Measurements from ENCODE around the gene ERCC1. TPM values are rescaled to one million over a fixed set of nuclear protein-coding genes. Genes with fewer than 3 reads are reported as not detected.
A peak's percentile ranks its signal among the peaks of the same experiment; 100 is the strongest.

The ERCC1 gene
- total RNA-seq, 1 experiment from 2014 or later, result 159 TPM

GRCh38 chr19:45406226-45407090 lies 17.3 kb downstream of the ERCC1 start, which contains the start of gene POLR1G:
Gene POLR1G (plus strand): TSS chr19:45406644. CDS start chr19:45406697, 53 bp downstream.
- peak; percentile 99 for DNase-seq (ENCODE audit: low spot score)

- peak; percentile 99 for DNase-seq (ENCODE audit: low spot score)
Observed at GRCh38 chr19:45405435-45406225, 18.1 kb downstream of the ERCC1 start.

- peak; percentile 99 for DNase-seq (ENCODE audit: low spot score)
Observed at GRCh38 chr19:45404557-45405434, 18.9 kb downstream of the ERCC1 start, which contains the start of gene PPP1R13L. Gene PPP1R13L (minus strand): TSS chr19:45405069. CDS start chr19:45398318, 6,751 bp downstream.

- peak; percentile 95 for DNase-seq (ENCODE audit: low spot score)
Observed at GRCh38 chr19:45403781-45404556, 19.7 kb downstream of the ERCC1 start.

- no peak for DNase-seq (ENCODE audit: low spot score)
Observed at GRCh38 chr19:45403272-45403671, 20.4 kb downstream of the ERCC1 start.

GRCh38 chr19:45402298-45403061 lies 21.2 kb downstream of the ERCC1 start:
- DNase-seq (ENCODE audit: low spot score), result peak; percentile 84

GRCh38 chr19:45401815-45402214 lies 21.9 kb downstream of the ERCC1 start:
- no peak for DNase-seq (ENCODE audit: low spot score)

- peak; percentile 23 for DNase-seq (ENCODE audit: low spot score)
Observed at GRCh38 chr19:45400192-45400591, 23.5 kb downstream of the ERCC1 start.

GRCh38 chr19:45395821-45396617 lies 27.7 kb downstream of the ERCC1 start:
- DNase-seq (ENCODE audit: low spot score), result no peak

- no peak for DNase-seq (ENCODE audit: low spot score)
Observed at GRCh38 chr19:45391871-45392665, 31.6 kb downstream of the ERCC1 start.

- peak; percentile 62 for DNase-seq (ENCODE audit: low spot score)
Observed at GRCh38 chr19:45391346-45391745, 32.4 kb downstream of the ERCC1 start.

GRCh38 chr19:45385392-45386221 lies 38.1 kb downstream of the ERCC1 start:
- DNase-seq (ENCODE audit: low spot score), result no peak

GRCh38 chr19:45382426-45382825 lies 41.3 kb downstream of the ERCC1 start:
- no peak for DNase-seq (ENCODE audit: low spot score)

GRCh38 chr19:45380107-45380506 lies 43.6 kb downstream of the ERCC1 start:
- DNase-seq (ENCODE audit: low spot score), result no peak

GRCh38 chr19:45376045-45376724 lies 47.5 kb downstream of the ERCC1 start:
- DNase-seq (ENCODE audit: low spot score), result no peak

GRCh38 chr19:45370410-45371204 lies 53.1 kb downstream of the ERCC1 start, which contains the start of gene ERCC2:
Gene ERCC2 (minus strand): TSS chr19:45370573. CDS start chr19:45370540, 33 bp downstream.
- DNase-seq (ENCODE audit: low spot score), result peak; percentile 100

All from HT-29 (cell line).